HG02623 (cell line): ENCODE data around the gene EPB41L4A.
"Not testable (repeated sequence)": the region's sequence is repeated elsewhere in the genome, so short reads cannot be mapped to it uniquely, and the experiment has no call there.

Experiments used
- ATAC-seq: cut with Tn5 transposase; IDR thresholded peaks from one replicate; pipeline ENCODE4 v1.9.1; 2021; ENCODE audit warnings: moderate library complexity; ENCODE audit not compliant: unreplicated experiment

EPB41L4A gene

DNA sequence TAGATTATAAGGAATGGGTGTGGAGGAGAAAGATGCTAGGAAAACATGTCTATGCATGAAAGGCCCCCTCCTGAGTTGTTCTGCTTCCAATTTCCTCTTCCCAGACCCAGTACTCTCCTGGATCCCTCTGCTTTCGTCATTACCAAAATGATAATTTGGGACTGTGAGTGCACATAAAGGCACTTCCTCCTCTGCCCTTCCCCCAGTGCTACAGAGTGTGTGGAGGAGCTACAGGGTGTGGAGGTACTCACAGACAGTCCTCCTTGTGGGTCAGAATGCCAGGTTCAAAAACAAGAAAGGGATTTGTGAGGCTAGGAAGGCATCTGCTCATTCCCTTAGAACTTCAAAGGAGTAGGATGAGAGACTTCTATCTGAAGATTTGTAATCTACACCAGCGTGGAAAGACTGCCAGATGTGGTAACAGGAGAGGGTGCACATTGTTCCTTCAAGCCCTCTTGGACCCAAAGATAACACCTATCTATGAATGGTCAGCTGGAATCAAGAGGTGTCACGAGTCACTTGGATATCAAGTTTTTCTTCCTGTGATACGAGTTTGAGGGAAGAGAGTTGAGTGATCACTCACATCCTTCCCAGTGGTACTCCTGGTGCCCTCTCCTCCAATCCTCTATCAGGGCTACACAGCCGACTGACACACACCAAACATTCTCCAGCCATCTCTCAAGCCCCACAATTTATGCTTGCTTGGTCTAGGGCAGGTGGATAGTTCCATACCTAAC lies 201.1 kb downstream of the EPB41L4A start:
- ATAC-seq = no peak

DNA sequence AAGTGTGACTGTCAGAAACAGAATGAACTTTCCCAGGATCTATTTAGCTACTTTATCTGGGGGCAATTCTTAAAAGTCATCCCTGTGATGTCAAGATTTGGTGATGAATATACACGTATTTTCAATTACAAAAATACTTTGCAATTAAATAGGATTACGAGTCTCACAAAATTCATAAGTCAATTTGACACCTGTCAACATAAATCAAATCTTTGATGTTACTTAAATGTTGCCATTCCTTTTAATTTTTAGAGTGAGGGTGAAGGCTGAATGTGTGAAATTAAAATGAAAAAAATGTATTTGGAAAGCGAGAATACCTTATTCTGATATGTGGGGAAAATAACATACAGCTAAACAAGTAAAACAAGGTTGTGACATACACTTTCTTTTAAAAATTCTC lies 202.9 kb downstream of the EPB41L4A start:
- no peak for ATAC-seq

DNA sequence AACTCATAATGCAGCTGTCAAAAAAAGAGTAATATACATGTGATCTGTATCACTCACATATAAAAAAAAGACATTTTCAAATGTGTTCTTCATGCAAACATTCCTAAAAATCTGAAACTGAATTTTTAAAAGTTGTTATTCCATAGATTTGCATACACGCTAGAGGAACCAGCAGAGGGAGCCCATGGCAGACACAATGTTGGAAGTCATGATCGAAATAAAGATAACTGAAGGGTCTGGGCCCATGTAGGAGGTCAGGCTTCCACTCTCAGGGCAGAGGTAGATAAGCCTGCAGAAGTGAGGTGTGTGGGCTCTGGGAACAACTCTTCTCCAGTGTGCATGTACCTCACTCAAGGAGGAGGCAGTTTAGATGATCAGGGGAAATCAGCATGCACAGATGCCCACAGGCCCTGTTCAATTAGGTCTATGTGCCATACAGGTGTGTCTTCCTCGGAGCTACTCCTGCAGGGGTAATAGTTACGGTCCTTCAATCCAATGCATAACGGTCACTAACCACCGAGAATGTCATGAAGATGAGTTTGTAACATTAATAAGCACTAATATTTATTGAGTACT lies 208.6 kb downstream of the EPB41L4A start:
- no peak for ATAC-seq

DNA sequence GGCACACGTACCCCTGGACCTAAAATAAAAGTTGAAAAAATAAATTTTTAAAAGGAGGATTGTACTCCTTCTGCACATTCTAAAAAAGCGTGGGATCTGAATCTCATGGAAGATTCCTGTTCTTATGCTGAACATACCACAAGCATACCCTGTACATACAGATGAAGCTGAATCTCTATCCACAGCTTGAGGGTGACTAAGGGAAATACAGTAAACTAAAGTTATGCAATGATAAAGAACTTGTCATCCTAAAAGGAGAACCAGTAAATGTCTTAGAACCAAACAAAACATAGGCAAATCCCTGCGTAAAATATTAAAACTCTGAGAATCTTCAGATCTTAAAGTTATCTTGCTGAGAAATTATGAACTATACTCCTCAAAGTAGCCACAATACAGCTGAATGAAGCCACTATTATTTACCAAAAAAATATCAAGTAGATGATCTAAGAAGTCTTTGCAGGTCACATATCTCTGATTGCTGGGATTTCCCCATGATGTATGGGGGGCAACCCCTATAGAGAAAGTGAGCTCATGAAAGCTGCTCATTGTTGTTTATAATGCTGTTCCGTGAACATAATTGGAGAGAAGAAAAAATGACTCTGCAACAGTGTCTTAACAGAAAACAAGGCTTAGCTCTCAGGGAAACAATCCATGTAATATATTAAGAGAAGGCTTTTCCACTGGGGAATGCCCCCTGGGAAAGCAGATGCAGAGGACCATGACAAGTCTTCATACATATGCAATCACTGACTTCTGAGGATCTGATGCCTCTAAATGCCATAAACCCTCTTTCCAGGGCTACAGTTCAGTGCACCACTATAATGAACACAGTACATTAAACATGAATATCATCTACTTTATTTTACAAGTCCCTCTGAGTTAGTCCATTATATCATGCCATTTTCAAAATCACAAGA lies 210.1 kb downstream of the EPB41L4A start:
- no peak for ATAC-seq

DNA sequence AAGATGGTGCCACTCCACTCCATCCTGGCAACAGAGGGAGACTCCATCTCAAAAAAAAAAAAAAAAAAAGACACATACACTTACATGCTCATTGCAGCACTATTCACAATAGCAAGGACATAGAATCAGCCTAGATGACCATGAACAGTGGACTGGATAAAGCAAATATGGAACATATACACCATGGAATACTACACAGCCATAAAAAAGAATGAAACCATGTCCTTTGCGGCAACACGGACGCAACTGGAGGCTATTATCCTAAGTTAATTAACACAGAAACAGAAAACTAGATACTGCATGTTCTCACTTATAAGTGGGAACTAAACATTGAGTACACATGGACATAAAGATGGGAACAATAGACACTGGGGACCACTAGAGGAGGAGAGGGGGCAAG lies 210.9 kb downstream of the EPB41L4A start:
- not testable (repeated sequence) for ATAC-seq

DNA sequence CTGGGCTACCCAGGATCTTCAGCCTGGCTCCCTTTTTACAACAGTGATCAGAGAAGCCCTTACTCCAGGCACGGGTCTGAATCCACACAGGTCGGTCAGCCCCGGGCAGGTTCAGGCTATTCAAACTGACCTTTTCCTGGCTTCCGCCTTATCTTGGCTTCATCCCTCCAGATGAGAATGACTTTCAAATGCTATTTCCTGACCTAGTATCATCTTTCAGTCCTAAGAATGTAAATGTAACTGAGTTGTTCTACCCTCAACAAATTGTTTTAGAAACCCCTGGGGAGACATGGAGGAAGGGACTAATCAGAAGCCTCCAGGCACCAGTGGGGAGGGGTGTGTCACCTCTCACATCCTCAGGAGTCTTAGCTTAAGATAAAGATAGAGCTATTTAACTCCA lies 213.2 kb downstream of the EPB41L4A start:
- ATAC-seq = no peak

DNA sequence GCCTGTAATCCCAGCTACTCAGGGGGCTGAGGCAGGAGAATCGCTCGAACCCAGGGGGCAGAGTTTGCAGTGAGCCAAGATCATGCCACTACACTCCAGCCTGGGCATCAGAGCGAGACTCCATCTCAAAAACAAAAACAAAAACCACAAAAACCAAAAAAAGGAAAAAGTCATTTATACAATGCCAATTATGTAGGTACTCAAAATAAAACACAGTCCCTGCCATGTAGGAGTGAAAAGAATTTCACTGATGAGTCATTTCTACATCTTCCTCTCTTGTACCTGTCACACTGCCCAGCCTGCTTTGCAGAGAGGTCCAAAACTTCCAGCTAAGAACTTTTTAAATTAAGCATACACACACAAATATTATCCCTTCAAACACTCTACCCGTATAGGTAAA lies 215.8 kb downstream of the EPB41L4A start:
- ATAC-seq = no peak

DNA sequence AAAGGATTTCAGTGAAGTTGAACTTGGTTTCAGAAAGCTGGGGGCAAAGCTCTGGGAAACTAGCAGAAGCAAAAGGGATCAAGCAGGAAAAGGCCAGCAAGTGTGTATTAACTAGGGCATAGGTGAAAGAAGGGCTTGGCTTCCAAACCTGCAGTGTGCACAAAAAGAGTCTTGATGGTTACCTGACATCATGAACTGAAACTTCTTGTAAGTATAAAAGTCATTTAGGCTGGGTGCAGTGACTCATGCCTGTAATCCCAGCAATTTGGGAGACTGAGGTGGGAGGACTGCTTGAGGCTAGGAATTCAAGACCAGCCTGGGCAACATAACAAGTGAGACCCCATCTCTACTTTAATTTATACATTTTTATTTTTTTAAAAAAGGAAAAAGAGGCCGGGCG lies 216.4 kb downstream of the EPB41L4A start:
- ATAC-seq = no peak

DNA sequence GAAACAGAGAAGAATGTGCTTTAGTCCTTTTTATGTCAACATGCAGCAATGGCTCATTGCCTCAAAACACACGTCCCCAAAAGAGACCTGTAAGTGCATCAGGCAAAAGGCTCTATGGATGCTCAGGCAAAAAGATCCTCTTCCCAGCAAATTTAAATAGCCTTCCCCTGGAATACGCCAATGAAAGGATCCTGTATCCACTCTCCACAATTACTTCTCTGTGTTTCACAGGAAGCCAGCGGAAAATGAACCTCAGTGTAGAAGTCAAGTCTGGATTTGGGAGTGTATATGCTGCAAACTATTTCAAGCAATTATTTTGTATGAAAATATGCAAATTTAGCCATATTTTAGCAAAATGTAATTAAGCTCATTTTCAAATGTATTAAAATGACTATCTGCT lies 217.9 kb downstream of the EPB41L4A start:
- no peak for ATAC-seq

DNA sequence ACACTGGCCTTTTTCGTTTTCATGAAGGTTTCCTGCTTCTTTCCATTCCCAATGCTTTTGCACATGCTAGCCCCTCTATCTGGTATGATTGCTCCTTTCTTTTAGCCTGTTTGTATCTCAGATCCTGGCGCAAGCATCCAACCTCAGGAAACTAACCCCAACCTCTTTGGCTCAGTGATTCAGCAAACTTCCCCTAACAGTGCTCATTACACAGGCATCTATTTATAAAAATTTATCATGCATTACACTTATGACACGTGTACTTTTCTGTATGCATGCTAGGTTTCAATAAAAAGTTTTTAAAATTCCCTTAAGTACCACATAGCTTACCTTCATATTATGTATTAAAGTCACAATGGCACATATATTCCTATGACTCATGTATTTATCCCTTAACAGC lies 218.9 kb downstream of the EPB41L4A start:
- ATAC-seq = no peak

DNA sequence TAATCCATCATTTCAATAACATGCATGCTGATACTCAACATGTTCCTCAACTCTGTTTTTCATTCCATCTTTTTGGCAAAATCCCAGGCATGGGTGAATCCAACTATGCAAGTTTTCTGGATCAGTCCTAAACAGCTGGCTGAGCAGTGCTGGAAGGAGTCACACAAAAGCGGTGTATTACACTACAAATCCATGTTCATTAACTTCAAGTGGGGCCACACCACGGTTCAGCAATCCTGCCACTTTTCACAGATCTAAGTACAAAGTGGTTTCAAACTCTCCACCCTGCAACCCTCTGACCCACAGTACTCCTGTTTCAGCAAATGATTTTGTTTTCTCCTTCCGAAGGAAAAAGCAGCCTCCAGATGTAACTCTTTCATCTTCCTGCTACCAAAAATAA lies 222.5 kb downstream of the EPB41L4A start:
- ATAC-seq = no peak

DNA sequence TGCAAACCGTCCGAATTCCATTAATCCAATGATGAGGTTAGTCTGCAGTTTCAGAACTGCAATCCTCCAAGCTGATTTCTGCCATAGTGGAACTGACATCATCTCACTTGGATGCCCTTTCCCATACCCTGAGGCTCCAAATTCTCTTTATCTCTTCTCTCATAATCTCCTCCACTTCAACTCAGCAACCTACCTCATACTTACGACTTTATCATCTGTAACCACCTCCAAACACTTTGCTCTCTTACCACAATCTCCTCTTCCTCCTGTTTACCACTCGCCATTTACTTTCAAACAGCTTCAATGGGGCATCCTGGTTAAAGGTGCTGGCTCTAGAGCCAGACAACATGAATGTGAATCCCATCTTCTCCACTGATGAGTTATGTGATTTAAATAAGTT lies 223.2 kb downstream of the EPB41L4A start:
- no peak for ATAC-seq

DNA sequence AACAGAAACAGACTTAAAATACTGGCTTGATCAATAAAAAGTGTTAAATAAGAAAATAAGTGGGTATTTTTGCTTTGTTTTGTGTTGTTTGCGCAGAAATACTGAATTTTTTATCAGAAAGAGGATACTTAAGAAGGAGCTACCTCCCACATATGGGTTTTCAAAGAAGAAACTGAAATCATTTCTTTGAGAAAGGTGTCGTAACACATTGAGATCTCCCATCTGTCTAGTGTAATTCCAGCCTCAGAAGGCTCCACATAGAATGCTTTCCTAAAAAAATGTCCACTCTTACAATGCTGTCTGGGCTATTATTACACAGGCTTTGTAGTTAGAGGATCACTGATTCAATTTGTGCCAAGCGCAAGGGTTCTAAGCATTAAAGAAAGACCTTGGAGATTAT lies 226.2 kb downstream of the EPB41L4A start:
- ATAC-seq = no peak

DNA sequence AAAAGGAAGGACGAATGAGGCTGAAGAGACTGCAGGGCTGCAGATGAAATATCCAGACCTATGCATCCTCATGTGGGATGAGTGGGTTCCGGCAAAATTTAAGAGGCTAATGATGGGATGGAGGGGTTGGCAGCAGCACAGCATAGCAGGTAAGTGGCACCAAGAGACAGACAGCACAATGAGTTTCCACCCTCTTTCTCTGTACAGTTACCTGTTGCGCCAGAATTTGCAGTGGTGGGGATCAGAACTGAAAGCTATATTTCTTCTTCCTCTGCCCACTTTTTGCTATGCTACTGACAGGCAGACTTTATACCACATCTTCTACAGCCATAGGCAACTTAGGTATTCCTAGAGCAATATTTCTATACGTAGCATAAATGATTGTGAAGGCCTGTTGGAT lies 227.0 kb downstream of the EPB41L4A start:
- ATAC-seq = no peak

DNA sequence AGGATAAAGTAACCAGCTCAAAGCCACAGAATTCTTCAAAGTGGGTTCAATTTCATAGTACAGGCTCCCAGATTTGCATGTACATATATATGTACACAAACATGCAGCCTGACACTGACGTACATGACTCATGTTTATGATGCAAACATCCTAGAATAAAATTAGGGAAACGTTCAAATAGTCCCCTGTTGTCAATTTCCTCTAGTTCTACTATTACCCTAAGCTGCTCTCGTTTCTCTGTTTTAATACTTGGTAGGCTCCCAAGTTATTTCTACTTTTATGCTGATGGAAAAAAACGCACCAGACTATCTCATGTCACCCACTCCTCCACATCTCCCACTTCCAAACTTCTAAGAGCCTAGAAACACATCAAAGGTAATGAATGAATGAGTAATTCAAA lies 229.7 kb downstream of the EPB41L4A start:
- ATAC-seq = no peak

DNA sequence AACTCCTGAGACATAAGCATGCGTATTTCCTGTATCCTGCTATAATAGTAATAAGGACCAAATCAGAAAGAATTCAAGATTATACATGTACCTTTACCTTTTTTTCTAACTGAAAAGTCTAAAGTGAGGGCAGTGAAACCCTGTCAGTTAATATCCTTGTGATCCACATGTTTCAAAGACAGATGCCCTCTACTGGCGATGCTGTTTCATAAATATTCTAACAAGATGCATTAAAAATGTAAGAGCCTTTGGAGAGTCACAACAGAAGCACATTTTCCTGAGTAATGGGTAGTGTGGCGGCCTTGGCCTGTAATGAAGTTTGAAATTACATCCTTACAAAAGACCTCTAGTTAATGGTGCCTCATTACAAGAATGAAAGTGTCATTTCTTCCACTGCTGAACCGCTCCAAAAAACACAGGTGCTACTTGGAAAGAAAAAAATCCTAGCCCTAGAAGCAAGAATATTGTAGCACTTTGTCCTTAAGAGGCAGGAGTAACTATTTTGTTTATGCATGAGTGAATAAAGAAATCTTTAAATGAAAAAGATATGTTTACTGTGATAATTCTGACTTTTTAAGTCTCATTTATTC lies 232.6 kb downstream of the EPB41L4A start:
- ATAC-seq = peak; percentile 57

DNA sequence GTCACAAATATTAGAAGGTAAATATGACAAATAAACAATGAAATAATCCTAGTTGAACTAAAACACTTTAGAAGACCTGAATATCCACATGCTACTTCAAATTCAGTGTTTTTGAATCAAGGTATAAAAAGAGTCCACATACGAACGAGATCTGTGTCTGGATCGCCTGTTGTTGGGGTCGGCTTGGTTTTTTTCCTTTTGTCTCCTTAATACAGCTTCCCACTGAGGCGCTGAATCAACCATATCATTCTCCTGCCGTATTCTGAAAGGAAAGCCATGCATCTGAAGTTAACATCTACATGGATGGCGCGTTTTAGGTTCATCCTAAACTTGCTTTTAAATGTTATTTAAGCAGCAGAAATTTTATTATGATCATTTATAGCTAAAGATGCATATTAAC lies 235.2 kb downstream of the EPB41L4A start:
- no peak for ATAC-seq

DNA sequence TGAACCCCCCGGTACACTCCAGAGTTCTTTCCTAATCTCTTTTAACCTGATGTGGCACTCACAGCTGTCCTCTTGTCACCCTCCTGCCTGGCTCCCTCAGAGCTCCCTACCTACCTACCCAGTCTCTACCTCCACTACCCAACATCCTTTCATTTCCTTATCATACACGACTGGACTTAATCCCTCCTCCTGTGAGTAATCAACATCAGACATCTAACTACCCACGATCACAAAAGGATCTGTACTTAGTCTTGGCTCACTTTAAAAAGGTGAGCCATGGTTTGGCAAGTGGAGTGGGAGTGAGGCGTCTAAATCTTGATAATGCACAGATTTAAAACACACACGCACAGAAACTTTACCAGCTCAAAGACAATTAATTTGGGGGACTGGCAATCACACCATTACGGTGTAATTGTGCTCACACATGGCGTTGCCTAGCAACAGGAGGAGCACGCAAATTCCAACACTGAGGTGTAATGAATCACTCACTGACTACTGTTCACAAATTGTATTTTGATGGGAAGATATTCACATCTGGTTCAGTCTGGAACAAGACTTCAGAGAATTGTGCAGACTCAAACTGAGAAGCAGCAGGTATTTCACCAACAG lies 235.9 kb downstream of the EPB41L4A start:
- ATAC-seq = no peak

DNA sequence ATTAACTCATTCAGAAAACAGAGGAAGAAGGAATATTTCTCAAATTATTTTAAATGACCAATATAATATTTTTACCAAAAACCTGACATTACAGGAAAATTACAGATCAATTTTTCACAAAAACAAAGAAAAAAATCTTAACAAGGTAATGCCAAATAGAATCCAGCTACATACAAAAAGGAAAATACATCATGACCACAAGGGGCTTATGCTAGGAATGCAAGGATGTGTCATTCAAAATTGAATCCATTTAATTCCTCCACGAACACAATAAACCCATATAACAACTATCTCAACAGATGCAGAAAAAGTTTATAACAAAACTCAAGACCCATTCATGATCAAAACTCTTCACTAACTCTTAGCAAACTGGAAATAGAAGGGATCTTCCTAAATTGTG lies 239.8 kb downstream of the EPB41L4A start:
- ATAC-seq = no peak

DNA sequence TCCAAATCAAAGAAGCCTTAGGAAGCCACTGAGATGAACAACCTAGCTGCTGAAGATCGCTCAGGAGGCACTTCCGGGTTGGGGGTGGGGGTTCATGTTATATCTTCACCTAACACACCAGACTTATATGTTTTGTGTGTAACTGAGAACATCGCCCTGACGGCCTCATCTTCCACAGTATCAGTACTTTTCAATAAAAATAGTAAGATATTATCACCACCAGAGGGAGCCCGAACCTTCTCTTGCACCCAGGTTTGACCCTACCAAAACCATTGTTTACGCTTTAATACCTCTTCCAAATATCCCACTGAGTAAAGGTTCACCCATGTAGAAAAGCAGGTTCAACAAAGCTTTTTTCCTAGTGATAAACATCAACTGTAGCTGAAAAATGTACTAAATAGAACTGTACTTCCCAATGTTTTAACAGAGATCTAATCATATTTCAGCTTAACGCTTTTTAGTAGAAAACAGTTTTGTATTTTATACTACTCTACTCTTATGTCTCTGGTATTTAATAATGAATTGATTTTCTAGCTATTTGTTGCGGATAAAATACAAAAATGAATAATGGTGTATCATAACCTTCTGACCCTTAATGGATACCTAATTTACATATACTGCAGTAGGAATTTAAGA lies 244.0 kb downstream of the EPB41L4A start:
- ATAC-seq = no peak
